Neuronal stem cell (in vitro differentiated cells): ENCODE data around the gene ADCY3.

Source experiments
- DNase-seq: peaks from one replicate; pipeline ENCODE4 v3.0.0-alpha.2; 2013; ENCODE audit warnings: low spot score
- H2AFZ ChIP-seq: one replicate; pipeline ENCODE4 v1.6.1; 2013; ENCODE audit warnings: mild to moderate bottlenecking, low read length, inconsistent platforms
- H2AK5ac ChIP-seq: 2 replicates; pipeline ENCODE4 v1.6.1; 2013; ENCODE audit warnings: low read depth, mild to moderate bottlenecking, inconsistent platforms, low read length, moderate library complexity, mixed read lengths
- H2BK120ac ChIP-seq: 2 replicates; pipeline ENCODE4 v1.6.1; 2013; ENCODE audit warnings: low read depth, mild to moderate bottlenecking, inconsistent platforms, low read length, moderate library complexity, mixed read lengths
- H2BK12ac ChIP-seq: one replicate; pipeline ENCODE4 v1.6.1; 2013; ENCODE audit warnings: low read length, inconsistent platforms
- H2BK15ac ChIP-seq: 2 replicates; pipeline ENCODE4 v1.6.1; 2013; ENCODE audit warnings: mild to moderate bottlenecking, low read length, inconsistent platforms, mixed read lengths
- H2BK5ac ChIP-seq: one replicate; pipeline ENCODE4 v1.6.1; 2013; ENCODE audit warnings: inconsistent platforms, mild to moderate bottlenecking, low read length, moderate library complexity
- H3K14ac ChIP-seq: one replicate; pipeline ENCODE4 v1.6.1; 2013; ENCODE audit warnings: low read length, inconsistent platforms
- H3K18ac ChIP-seq: 2 replicates; pipeline ENCODE4 v1.6.1; 2013; ENCODE audit warnings: low read length, inconsistent platforms
- H3K23ac ChIP-seq: 2 replicates; pipeline ENCODE4 v1.6.1; 2013; ENCODE audit warnings: low read depth, mild to moderate bottlenecking, mixed read lengths, low read length, inconsistent platforms; ENCODE audit not compliant: poor library complexity
- H3K27ac ChIP-seq: replicated peaks from 3 replicates; pipeline ENCODE4 v1.5.1; 2013; ENCODE audit warnings: low read length, inconsistent platforms
- H3K27me3 ChIP-seq, 3 experiments: 2 replicates each; pipeline ENCODE4 v1.6.1; 2013; ENCODE audit warnings: low read length in 3 of 3, mild to moderate bottlenecking in 2 of 3, inconsistent platforms in 1 of 3, low read depth in 1 of 3, mixed read lengths in 1 of 3, moderate library complexity in 1 of 3; ENCODE audit not compliant: control insufficient read depth in 3 of 3, insufficient read depth in 3 of 3
- H3K36me3 ChIP-seq, 2 donors: replicated peaks in 1 of 2; 2 replicates each; pipeline ENCODE4 v1.6.1; 2013; ENCODE audit warnings: low read length in 2 of 2; ENCODE audit not compliant: control insufficient read depth in 2 of 2, insufficient read depth in 2 of 2
- H3K4ac ChIP-seq: 2 replicates; pipeline ENCODE4 v1.6.1; 2013; ENCODE audit warnings: inconsistent platforms, mild to moderate bottlenecking, low read length, moderate library complexity
- H3K4me1 ChIP-seq, 2 donors: 1 replicate in 1 of 2; 2 replicates in 1 of 2; pipeline ENCODE4 v1.6.1; 2013; ENCODE audit warnings: low read length in 2 of 2, low read depth in 1 of 2; ENCODE audit not compliant: control insufficient read depth in 2 of 2, insufficient read depth in 1 of 2
- H3K4me2 ChIP-seq: one replicate; pipeline ENCODE4 v1.6.1; 2013; ENCODE audit warnings: mild to moderate bottlenecking, low read length, inconsistent platforms; ENCODE audit not compliant: insufficient read depth, poor library complexity, severe bottlenecking
- H3K4me3 ChIP-seq, 2 donors: 2 replicates each; pipeline ENCODE4 v1.5.1; 2013; ENCODE audit warnings: low read length in 2 of 2, mild to moderate bottlenecking in 2 of 2, inconsistent platforms in 1 of 2, moderate library complexity in 1 of 2
- H3K79me1 ChIP-seq: one replicate; pipeline ENCODE4 v1.6.1; 2013; ENCODE audit warnings: low read depth, mild to moderate bottlenecking, inconsistent platforms, low read length, moderate library complexity
- H3K9ac ChIP-seq: one replicate; pipeline ENCODE4 v1.6.1; 2013; ENCODE audit warnings: mild to moderate bottlenecking, low read depth, low read length, inconsistent platforms; ENCODE audit not compliant: poor library complexity
- H3K9me3 ChIP-seq, 2 donors: replicated peaks in 1 of 2; 2 replicates each; pipeline versions ENCODE3 to v1.6.1; 2013; ENCODE audit warnings: low read length in 2 of 2, mild to moderate bottlenecking in 2 of 2, inconsistent platforms in 1 of 2, low read depth in 1 of 2, mixed read lengths in 1 of 2, moderate library complexity in 1 of 2; ENCODE audit not compliant: control insufficient read depth in 2 of 2, insufficient read depth in 1 of 2
- H4K8ac ChIP-seq: one replicate; pipeline ENCODE4 v1.6.1; 2013; ENCODE audit warnings: low read depth, mild to moderate bottlenecking, inconsistent platforms, low read length, moderate library complexity
- H4K91ac ChIP-seq: one replicate; pipeline ENCODE4 v1.6.1; 2013; ENCODE audit warnings: low read length, low read depth, mild to moderate bottlenecking, inconsistent platforms; ENCODE audit not compliant: poor library complexity
- WGBS, 2 donors: extraction: QIAGEN DNeasy Blood & Tissue Kit; methylation state at CpG; one replicate each; pipeline ENCODE4 v1.1.7; 2013; ENCODE audit warnings: missing lambda C conversion rate in 2 of 2, mixed read lengths in 1 of 2; ENCODE audit not compliant: insufficient read length in 2 of 2, insufficient replicate concordance in 1 of 2; ENCODE audit errors: extremely low coverage in 2 of 2; 5-methylcytosine and 5-hydroxymethylcytosine counted together

Gene ADCY3

GRCh38 chr2:24873619-24874018, 46.4 kb downstream of the ADCY3 start:
- Histone ChIP-seq H3K36me3 (peaks cover 0 to 28% of the 10 kb centered on the region in 2 donors), H3K27me3 (no peaks in the 10 kb centered on the region)

GRCh38 chr2:24872344-24873115, 47.5 kb downstream of the ADCY3 start:
- peak overlapping the region; percentile 41 for H2AK5ac ChIP-seq
- no peak overlapping the region for H3K18ac ChIP-seq
- no peak overlapping the region for H4K8ac ChIP-seq
- no peak overlapping the region for H3K9ac ChIP-seq
- H2BK5ac ChIP-seq = no peak overlapping the region
- DNase-seq = no peak
- H3K27me3 ChIP-seq = no peaks in the 10 kb centered on the region
- H3K36me3 ChIP-seq = peaks cover 0 to 33% of the 10 kb centered on the region in 2 donors
- peaks cover 2 to 5% of the 10 kb centered on the region in 2 donors for H3K9me3 ChIP-seq
- no peak overlapping the region for H3K14ac ChIP-seq
- H2BK120ac ChIP-seq = no peak overlapping the region
- no peaks in the 10 kb centered on the region for H3K79me1 ChIP-seq
- no peak overlapping the region for H2AFZ ChIP-seq
- H2BK15ac ChIP-seq = no peak overlapping the region
- no CpG with 5 or more reads among the region's 19 CpGs for WGBS, 2 donors
- H3K4me1 ChIP-seq = peaks cover 5 to 9% of the 10 kb centered on the region in 2 donors
- no peak overlapping the region for H4K91ac ChIP-seq
- H2BK12ac ChIP-seq = no peak overlapping the region
- H3K23ac ChIP-seq = peak overlapping the region; percentile 23
- no peak overlapping the region for H3K4ac ChIP-seq
- H3K4me2 ChIP-seq = no peak overlapping the region
- no peak overlapping the region for H3K4me3 ChIP-seq
- H3K27ac ChIP-seq = no peak overlapping the region

More at GRCh38 chr2:24873619-24874018, 46.4 kb downstream of the ADCY3 start:
- no peak overlapping the region for H2BK120ac ChIP-seq
- no CpG with 5 or more reads among the region's 8 CpGs for WGBS, 2 donors
- no peak overlapping the region for H2AFZ ChIP-seq
- no peak overlapping the region for H4K91ac ChIP-seq
- H3K9ac ChIP-seq = no peak overlapping the region
- no peak for DNase-seq
- H2AK5ac ChIP-seq = no peak overlapping the region
- H3K27ac ChIP-seq = no peak overlapping the region
- peak overlapping the region; percentile 17 for H3K23ac ChIP-seq
- H3K4ac ChIP-seq = no peak overlapping the region
- H4K8ac ChIP-seq = no peak overlapping the region
- H3K9me3 ChIP-seq = peaks cover 0 to 2% of the 10 kb centered on the region in 2 donors
- H2BK12ac ChIP-seq = no peak overlapping the region
- H3K18ac ChIP-seq = peak overlapping the region; percentile 74
- H3K14ac ChIP-seq = no peak overlapping the region
- H3K4me1 ChIP-seq = peaks cover 5 to 9% of the 10 kb centered on the region in 2 donors
- peak overlapping the region; percentile 29 for H2BK5ac ChIP-seq
- no peak overlapping the region for H2BK15ac ChIP-seq
- H3K79me1 ChIP-seq = no peaks in the 10 kb centered on the region
- no peak overlapping the region for H3K4me3 ChIP-seq
- no peak overlapping the region for H3K4me2 ChIP-seq

- Histone ChIP-seq H3K27ac (no peak overlapping the region), H3K4me1 (peaks cover 5 to 9% of the 10 kb centered on the region in 2 donors), H3K4ac (no peak overlapping the region), H4K8ac (no peak overlapping the region), H2AFZ (no peak overlapping the region), H3K9me3 (peaks cover 0 to 10% of the 10 kb centered on the region in 2 donors), H2BK15ac (no peak overlapping the region), H2BK120ac (no peak overlapping the region), H2BK5ac (no peak overlapping the region), H2AK5ac (no peak overlapping the region), H3K4me2 (no peak overlapping the region), H3K27me3 (no peaks in the 10 kb centered on the region), H3K79me1 (no peaks in the 10 kb centered on the region), H3K36me3 (peaks cover 0 to 39% of the 10 kb centered on the region in 2 donors), H3K18ac (peak overlapping the region; percentile 61), H2BK12ac (no peak overlapping the region), H3K14ac (no peak overlapping the region), H3K23ac (no peak overlapping the region), H3K4me3 (no peak overlapping the region), H4K91ac (no peak overlapping the region), H3K9ac (no peak overlapping the region)
- DNase-seq = no peak
- WGBS, 2 donors = no CpG with 5 or more reads among the region's 12 CpGs
These were observed 48.1 kb downstream of the ADCY3 start for GRCh38 chr2:24871852-24872333.

GRCh38 chr2:24870891-24871705, 48.9 kb downstream of the ADCY3 start:
- WGBS, 2 donors = no CpG with 5 or more reads among the region's 16 CpGs
- Histone ChIP-seq H3K79me1 (no peaks in the 10 kb centered on the region), H2BK15ac (no peak overlapping the region), H2BK5ac (no peak overlapping the region), H2BK120ac (no peak overlapping the region), H2AK5ac (no peak overlapping the region), H3K9me3 (peaks cover 0 to 11% of the 10 kb centered on the region in 2 donors), H3K4me2 (no peak overlapping the region), H3K27me3 (no peaks in the 10 kb centered on the region), H2BK12ac (no peak overlapping the region), H3K23ac (no peak overlapping the region), H3K4me1 (peaks cover 5 to 9% of the 10 kb centered on the region in 2 donors), H3K27ac (peak overlapping the region; percentile 9), H3K9ac (no peak overlapping the region), H3K18ac (no peak overlapping the region), H3K4me3 (no peak overlapping the region), H4K91ac (no peak overlapping the region), H3K4ac (no peak overlapping the region), H4K8ac (no peak overlapping the region), H3K14ac (no peak overlapping the region), H2AFZ (no peak overlapping the region), H3K36me3 (peaks cover 0 to 39% of the 10 kb centered on the region in 2 donors)
- no peak for DNase-seq
